NCI-H2196 treated with DMSO at 0.1 percent for 48 hours (cell line): ENCODE data around the gene SCN4B.

Experiments used
- DNase-seq: peaks from one replicate; lab custom pipeline; 2025; ENCODE audit not compliant: unreplicated experiment; lab: John Stamatoyannopoulos, UW

The SCN4B gene

GRCh38 chr11:118132385-118133151 lies 20.1 kb downstream of the SCN4B start:
- DNase-seq: no peak

- DNase-seq: no peak
Measured at GRCh38 chr11:118129471-118130172, 23.0 kb downstream of the SCN4B start.

- no peak for DNase-seq
Measured at GRCh38 chr11:118128721-118129470, 23.7 kb downstream of the SCN4B start.

- DNase-seq: no peak
Measured at GRCh38 chr11:118128310-118128709, 24.3 kb downstream of the SCN4B start.

GRCh38 chr11:118126082-118126838 lies 26.4 kb downstream of the SCN4B start:
- DNase-seq: no peak

GRCh38 chr11:118124929-118125535 lies 27.6 kb downstream of the SCN4B start:
- DNase-seq: no peak

- DNase-seq: no peak
Measured at GRCh38 chr11:118120793-118121192, 31.8 kb downstream of the SCN4B start.

GRCh38 chr11:118117790-118118601 lies 34.6 kb downstream of the SCN4B start:
- DNase-seq: no peak

- no peak for DNase-seq
Measured at GRCh38 chr11:118115048-118115447, 37.6 kb downstream of the SCN4B start.

GRCh38 chr11:118114266-118114665 lies 38.4 kb downstream of the SCN4B start:
- DNase-seq: no peak

- DNase-seq: no peak
Measured at GRCh38 chr11:118112711-118113430, 39.8 kb downstream of the SCN4B start.

GRCh38 chr11:118111744-118112035 lies 40.9 kb downstream of the SCN4B start:
- DNase-seq: no peak

- DNase-seq: no peak
Measured at GRCh38 chr11:118111019-118111743, 41.4 kb downstream of the SCN4B start.

- no peak for DNase-seq
Measured at GRCh38 chr11:118109231-118109630, 43.4 kb downstream of the SCN4B start.

- no peak for DNase-seq
Measured at GRCh38 chr11:118108513-118108912, 44.1 kb downstream of the SCN4B start.

GRCh38 chr11:118106789-118107335 lies 45.8 kb downstream of the SCN4B start:
- DNase-seq: no peak

- DNase-seq: no peak
Measured at GRCh38 chr11:118105657-118106305, 46.8 kb downstream of the SCN4B start.

GRCh38 chr11:118104491-118104890 lies 48.1 kb downstream of the SCN4B start:
- no peak for DNase-seq
